Hepatocyte (in vitro differentiated cells): Measurements from ENCODE around the gene PPIF. TPM values are rescaled to one million over a fixed set of nuclear protein-coding genes. Genes with fewer than 3 reads are reported as not detected.

Source experiments
- DNase-seq: peaks from one replicate; pipeline ENCODE4 v3.0.0-alpha.2; 2016; ENCODE audit warnings: low spot score
- H2AFZ ChIP-seq: fragments of 200-600 bp; sonication (generic); 2 replicates; pipeline ENCODE4 v1.6.0; 2016; ENCODE audit warnings: antibody characterized with exemption, mild to moderate bottlenecking
- H3K27ac ChIP-seq: fragments of 200-600 bp; sonication (generic); 2 replicates; pipeline ENCODE4 v1.5.1; 2016; ENCODE audit warnings: mild to moderate bottlenecking
- H3K27me3 ChIP-seq: fragments of 200-600 bp; sonication (generic); 2 replicates; pipeline ENCODE4 v1.6.1; 2016
- H3K36me3 ChIP-seq: fragments of 200-600 bp; sonication (generic); replicated peaks from 2 replicates; pipeline ENCODE4 v1.5.1; 2016; ENCODE audit warnings: low read depth; ENCODE audit not compliant: insufficient read depth
- H3K4me1 ChIP-seq: fragments of 200-600 bp; sonication (generic); 2 replicates; pipeline ENCODE4 v1.5.1; 2016; ENCODE audit warnings: mild to moderate bottlenecking, moderate library complexity; ENCODE audit not compliant: insufficient read depth
- H3K4me2 ChIP-seq: fragments of 200-600 bp; sonication (generic); 2 replicates; pipeline ENCODE4 v1.6.0; 2016
- H3K4me3 ChIP-seq: fragments of 200-600 bp; sonication (generic); 2 replicates; pipeline ENCODE4 v1.5.1; 2016; ENCODE audit warnings: mild to moderate bottlenecking
- H3K79me2 ChIP-seq: fragments of 200-600 bp; sonication (generic); 2 replicates; pipeline ENCODE4 v1.6.0; 2017; ENCODE audit warnings: mild to moderate bottlenecking
- H3K9me2 ChIP-seq: fragments of 200-600 bp; sonication (generic); replicated peaks from 2 replicates; pipeline ENCODE4 v1.6.0; 2017; ENCODE audit warnings: mild to moderate bottlenecking; ENCODE audit not compliant: insufficient read depth
- H3K9me3 ChIP-seq: fragments of 200-600 bp; sonication (generic); 2 replicates; pipeline ENCODE4 v1.5.1; 2016; ENCODE audit warnings: low read depth, mild to moderate bottlenecking
- H4K20me1 ChIP-seq: fragments of 200-600 bp; sonication (generic); 2 replicates; pipeline ENCODE4 v1.6.0; 2016; ENCODE audit warnings: mild to moderate bottlenecking; ENCODE audit not compliant: insufficient read depth, poor library complexity, severe bottlenecking
- CTCF ChIP-seq: fragments of 200-600 bp; sonication (generic); IDR thresholded peaks from 2 replicates; pipeline ENCODE4 v1.5.1; 2016; ENCODE audit warnings: antibody characterized with exemption, mild to moderate bottlenecking; ENCODE audit not compliant: poor library complexity
- EZH2 ChIP-seq: fragments of 200-600 bp; sonication (generic); IDR thresholded peaks from 2 replicates; pipeline ENCODE4 v1.6.1; 2016; ENCODE audit warnings: antibody characterized with exemption, mild to moderate bottlenecking, borderline replicate concordance
- EZH2phosphoT487 ChIP-seq: fragments of 200-600 bp; sonication (generic); IDR thresholded peaks from one replicate; pipeline ENCODE4 v1.6.1; 2018; ENCODE audit warnings: antibody characterized with exemption, mild to moderate bottlenecking, low read depth, moderate library complexity; ENCODE audit not compliant: unreplicated experiment, severe bottlenecking
- WGBS: methylation state at CpG from one replicate; pipeline ENCODE4 v1.1.6; 2016; ENCODE audit warnings: low lambda C conversion rate; ENCODE audit errors: missing lambda C conversion rate; 5-methylcytosine and 5-hydroxymethylcytosine counted together
- polyA plus RNA-seq: library from polyadenylated mRNA; unstranded; fragments of >200 nt; fragmentation: Nextera tagmentation; extraction: Ambion mirVana; gene quantifications from 2 replicates; pipeline ENCODE4 v1.2.1, GENCODE V29; 2016
- total RNA-seq: library from RNA; depleted of rRNA; stranded (reverse); fragments of >200 nt; gene quantifications from 2 replicates; pipeline ENCODE4 v1.2.3, GENCODE V29; 2014

The PPIF gene
- total and polyA plus RNA-seq, 2 experiments from 2014 or later: 70.3 to 79.4 TPM

- Histone ChIP-seq H2AFZ (no peak overlapping the region), H3K79me2 (no peaks in the 10 kb centered on the region), H3K4me1 (no peaks in the 10 kb centered on the region), H3K9me2 (no peaks in the 10 kb centered on the region), H3K9me3 (no peaks in the 10 kb centered on the region), H3K36me3 (no peaks in the 10 kb centered on the region), H3K4me2 (no peak overlapping the region), H3K27me3 (no peaks in the 10 kb centered on the region), H3K4me3 (no peak overlapping the region), H4K20me1 (no peaks in the 10 kb centered on the region), H3K27ac (no peak overlapping the region)
- DNase-seq: no peak
- WGBS: 98% methylated on average over 2 of the region's 2 CpGs
- TF ChIP-seq EZH2phosphoT487 (no peak), CTCF (no peak), EZH2 (no peak)
These were observed 13.8 kb upstream of the PPIF start for GRCh38 chr10:79333513-79333912.

- Histone ChIP-seq H3K27me3 (no peaks in the 10 kb centered on the region), H3K9me2 (no peaks in the 10 kb centered on the region), H3K4me3 (no peak overlapping the region), H3K9me3 (no peaks in the 10 kb centered on the region), H3K4me1 (no peaks in the 10 kb centered on the region), H3K36me3 (no peaks in the 10 kb centered on the region), H2AFZ (no peak overlapping the region), H4K20me1 (no peaks in the 10 kb centered on the region), H3K79me2 (no peaks in the 10 kb centered on the region), H3K27ac (no peak overlapping the region), H3K4me2 (no peak overlapping the region)
- no peak for DNase-seq
- WGBS: 88% methylated on average over 2 of the region's 2 CpGs
- TF ChIP-seq EZH2 (no peak), CTCF (no peak), EZH2phosphoT487 (no peak)
These were observed 12.7 kb upstream of the PPIF start for GRCh38 chr10:79334573-79334972.

GRCh38 chr10:79335094-79335469 lies 12.2 kb upstream of the PPIF start:
- no peak for TF ChIP-seq EZH2
- no peak for TF ChIP-seq EZH2phosphoT487
- TF ChIP-seq CTCF: no peak
- Histone ChIP-seq H3K9me3 (no peaks in the 10 kb centered on the region), H3K27ac (no peak overlapping the region), H3K9me2 (no peaks in the 10 kb centered on the region), H3K27me3 (no peaks in the 10 kb centered on the region), H3K4me3 (no peak overlapping the region), H3K4me1 (no peaks in the 10 kb centered on the region), H3K4me2 (no peak overlapping the region), H3K36me3 (no peaks in the 10 kb centered on the region), H3K79me2 (no peaks in the 10 kb centered on the region), H2AFZ (no peak overlapping the region), H4K20me1 (no peaks in the 10 kb centered on the region)
- no peak for DNase-seq
- 90% methylated on average over 2 of the region's 2 CpGs for WGBS
